Right forelimb (tissue), 1 donor: ENCODE measurements around the gene TMEM204.

ENCODE experiments used
- DNase-seq: peaks from one replicate; pipeline ENCODE4 v3.0.0-alpha.2; 2018

TMEM204 gene

DNA sequence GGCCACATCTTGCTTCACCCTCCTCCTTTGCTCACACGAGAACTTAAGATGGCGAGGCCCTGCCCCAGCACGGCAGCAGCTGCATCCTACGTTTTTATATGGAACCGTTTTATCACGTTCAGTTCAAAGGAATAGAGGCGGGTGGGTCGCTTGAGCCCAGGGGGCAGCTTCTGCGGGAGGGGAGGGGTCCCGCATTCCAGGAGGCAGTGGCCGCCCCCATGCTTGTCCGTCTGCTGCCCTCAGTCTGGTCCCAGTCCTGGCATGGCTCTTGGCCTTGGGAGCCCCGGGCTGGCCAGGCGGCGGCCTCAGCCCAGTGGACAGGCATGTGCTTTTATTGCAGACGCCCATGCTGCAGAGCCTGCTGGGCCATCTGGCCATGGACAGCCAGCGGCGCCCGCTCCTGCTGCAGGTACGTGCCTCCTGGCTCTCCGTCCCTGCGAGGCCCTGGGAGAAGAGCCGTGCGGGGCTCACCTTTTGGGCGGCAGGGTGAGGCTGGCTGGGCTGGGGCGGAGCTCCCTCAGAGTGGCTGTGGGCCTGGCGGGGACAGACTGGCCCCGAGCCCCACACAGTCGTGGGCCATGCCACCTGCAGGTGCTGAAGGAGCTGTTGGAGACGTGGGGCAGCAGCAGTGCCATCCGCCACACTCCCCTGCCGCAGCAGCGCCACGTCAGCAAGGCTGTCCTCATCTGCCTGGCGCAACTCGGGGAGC is 33.6 kb upstream of the TMEM204 start:
- DNase-seq: no peak

DNA sequence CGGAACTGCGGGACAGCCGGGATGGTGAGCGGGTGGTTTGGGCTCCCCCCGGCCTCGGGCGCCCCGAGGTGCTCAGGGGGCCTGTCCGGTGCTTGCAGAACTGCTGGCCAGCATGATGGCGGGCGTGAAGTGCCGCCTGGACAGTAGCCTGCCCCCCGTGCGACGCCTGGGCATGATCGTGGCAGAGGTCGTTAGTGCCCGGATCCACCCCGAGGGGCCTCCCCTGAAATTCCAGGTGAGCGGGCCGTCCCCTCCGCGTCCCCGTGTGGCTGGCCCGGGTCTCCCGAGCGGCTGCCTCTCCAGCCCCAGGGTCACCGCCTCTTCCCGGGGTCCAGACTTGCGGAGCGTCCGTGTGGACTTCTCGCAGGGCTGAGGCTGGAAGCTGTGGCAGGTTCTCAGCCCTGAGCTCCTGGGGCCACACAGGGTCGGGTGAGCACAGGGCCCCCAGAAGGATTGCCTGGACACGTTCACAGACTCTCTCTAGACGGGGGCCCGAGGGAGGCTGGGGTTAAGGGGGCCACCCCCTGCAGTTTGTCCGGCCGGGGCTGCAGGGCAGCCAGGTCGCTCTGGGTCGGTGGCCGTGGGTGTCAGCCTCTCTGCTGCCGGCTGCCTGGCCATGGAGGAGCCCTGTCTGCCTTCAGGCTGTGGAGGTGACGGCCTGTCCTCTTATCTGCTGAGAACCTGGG is 32.9 kb upstream of the TMEM204 start:
- no peak for DNase-seq

DNA sequence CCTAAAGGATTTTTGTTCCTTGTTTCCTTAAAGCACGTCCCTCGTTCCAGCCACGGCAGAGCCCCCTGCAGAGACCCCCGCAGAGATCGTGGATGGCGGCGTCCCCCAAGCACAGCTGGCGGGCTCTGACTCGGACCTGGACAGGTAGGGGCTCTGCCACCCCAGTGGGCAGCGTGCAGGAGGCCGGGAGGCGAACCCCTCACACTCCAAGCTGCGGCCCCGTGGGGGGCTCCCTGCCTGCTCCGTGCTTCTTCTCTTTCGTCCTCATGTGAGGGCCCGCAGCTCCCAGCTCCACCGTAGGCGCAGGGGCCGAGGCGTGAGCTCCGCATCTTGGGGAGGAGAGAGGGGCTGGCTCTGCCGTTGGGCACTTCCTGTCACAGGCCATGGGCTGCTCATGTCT is 31.8 kb upstream of the TMEM204 start:
- no peak for DNase-seq

DNA sequence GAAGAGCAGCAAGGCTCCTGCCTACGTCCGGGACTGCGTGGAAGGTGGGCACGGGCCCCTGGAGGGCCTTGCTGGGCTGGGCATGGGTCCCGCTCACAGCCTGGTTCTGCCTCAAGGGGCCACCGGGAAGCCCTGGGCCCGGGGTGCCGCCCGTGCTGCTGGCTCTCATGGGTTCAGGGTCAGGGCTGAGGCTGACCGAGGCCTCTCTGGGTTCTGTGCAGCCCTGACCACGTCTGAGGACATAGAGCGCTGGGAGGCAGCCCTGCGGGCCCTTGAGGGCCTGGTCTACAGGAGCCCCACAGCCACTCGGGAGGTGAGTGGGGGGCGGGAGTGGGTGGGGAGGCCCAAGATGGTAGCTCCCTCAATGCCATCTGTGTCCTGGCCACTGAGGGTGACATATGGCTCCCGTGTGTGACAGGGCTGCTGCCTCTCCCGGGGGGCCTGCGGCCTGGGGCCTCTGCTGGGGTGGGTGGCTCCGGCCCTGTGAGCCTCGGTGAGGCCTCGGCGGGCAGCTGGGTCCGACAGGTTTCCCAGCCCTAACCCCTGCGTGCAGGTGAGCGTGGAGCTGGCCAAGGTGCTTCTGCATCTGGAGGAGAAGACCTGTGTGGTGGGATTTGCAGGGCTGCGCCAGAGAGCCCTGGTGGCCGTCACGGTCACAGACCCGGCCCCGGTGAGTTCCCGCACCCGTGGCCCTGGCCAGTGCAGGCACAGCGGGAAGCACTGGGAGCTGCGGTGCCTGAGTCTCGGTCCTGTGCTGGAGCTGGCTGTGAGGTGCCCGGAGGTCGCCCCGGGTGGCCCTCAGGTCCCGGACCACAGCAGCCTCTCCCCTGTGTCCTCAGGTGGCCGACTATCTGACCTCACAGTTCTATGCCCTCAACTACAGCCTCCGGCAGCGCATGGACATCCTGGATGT is 31.1 kb upstream of the TMEM204 start:
- no peak for DNase-seq

DNA sequence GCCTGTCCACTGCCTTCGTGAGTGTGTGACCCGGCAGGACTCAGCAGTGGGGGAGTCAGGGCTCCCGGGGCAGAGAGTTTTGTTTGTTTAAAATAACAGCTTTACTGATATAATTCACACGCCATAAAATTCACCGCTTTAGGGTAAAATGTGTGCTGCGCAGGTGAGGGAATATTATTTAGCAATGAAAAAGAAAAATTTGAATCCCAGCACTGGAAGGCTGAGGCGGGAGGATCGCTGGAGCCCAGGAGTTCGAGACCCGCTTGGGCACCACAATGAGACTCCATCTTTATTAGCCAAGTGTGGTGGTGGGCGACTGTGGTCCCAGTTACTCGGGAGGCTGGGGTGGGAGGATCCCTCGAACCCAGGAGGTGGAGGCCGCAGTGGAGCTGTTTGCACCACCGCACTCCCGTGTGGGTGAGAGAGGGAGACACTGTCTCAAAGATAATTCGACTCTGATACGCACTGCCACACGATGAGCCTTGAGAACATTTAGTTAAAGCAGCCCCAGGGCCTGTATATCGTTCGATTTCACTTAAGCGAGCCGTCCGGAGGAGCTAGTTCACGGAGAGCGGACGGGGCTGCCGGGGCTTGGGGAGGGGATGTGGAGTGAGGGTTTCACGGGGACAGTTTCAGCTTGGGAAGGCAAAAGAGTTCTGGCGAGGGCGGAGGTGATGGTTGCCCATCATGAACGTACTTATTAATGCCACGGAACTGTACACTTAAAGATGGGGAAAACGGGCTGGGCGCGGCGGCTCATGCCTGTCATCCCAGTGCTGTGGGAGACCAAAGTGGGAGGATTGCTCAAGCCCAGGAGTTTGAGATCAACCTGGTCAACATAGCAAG is 30.1 kb upstream of the TMEM204 start:
- no peak for DNase-seq

DNA sequence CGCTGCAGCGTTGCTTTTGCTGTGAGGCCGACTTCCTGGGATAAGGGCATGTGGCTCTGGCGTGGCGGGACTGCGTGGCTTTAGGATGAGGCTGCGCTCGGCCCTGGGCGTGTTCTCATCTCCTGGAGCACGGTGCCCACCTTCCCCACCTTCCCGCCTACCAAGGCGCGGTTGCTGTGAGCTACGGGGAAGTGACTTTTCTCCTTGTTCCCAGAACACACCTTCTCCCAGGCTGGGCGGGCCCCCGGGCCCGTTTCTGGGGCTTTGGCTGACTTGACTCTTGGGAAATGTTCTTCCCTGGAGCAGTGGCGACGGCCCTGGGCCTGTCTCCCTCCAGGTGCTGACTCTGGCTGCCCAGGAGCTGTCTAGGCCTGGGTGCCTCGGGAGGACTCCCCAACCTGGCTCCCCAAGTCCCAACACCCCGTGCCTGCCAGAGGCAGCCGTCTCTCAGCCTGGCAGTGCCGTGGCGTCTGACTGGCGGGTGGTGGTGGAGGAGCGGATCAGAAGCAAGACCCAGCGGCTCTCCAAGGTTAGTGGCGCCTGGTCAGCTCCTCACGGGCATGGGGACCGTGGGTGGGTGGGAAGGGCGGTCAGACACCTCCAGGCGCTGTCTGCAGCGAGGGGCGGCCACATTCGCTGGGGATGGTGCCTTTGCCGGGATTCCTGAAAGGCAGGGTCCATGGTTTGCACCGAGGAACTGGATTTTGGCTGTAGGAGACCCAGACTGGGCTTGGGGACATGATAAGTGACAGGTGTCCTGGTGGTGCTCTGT is 28.2 kb upstream of the TMEM204 start:
- DNase-seq: no peak

DNA sequence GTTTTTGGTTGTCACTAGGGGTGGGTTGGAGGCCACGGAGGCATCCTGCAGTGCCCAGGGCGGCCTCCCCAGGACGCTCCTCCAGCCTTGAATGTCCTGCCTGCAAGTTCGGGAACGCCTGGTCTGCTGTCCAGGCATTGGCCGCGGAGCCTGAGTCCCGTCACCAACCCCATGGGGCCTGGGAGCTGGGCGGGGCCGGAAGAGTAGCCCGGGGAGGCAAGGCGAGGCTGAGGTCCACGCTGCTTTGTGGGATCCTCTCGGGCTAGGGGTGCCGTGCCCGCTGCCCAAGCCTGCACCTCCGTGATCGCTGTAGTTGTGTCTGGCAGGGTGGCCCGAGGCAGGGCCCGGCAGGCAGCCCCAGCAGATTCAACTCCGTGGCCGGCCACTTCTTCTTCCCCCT is 27.6 kb upstream of the TMEM204 start:
- no peak for DNase-seq

DNA sequence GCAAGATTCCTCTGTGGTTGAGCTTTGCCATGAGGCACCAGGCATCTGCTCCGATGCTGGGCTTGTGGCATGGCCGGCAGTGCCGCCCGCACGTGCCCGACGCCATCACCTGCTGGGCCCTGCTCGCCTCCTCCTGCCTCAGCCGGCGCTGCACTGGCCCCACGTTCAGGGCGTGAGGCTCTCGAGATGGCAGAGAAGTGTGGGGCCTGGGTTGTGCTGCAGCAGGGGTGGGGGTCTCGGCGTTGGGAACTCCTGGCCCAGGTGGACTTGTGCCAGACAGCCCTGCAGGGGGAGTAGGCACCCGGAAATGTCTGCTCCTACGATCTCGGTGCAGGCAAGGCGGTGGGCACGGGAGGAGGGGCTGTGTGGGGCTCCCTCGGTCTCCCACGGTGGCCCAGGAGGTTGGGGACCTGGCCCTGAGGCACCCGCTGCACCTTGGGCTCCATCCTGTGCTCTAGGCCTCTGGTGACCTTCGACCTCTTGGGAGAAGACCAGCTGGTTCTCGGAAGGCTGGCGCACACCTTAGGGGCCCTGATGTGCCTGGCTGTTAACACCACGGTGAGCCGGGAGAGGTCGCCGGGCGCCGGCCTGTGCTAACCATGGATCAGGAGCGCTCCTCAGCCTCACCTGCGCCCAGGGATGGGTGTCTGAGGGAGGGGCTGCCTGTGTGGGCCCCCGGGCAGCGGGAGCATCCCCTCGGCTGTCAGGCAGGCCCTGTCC is 26.8 kb upstream of the TMEM204 start:
- no peak for DNase-seq

DNA sequence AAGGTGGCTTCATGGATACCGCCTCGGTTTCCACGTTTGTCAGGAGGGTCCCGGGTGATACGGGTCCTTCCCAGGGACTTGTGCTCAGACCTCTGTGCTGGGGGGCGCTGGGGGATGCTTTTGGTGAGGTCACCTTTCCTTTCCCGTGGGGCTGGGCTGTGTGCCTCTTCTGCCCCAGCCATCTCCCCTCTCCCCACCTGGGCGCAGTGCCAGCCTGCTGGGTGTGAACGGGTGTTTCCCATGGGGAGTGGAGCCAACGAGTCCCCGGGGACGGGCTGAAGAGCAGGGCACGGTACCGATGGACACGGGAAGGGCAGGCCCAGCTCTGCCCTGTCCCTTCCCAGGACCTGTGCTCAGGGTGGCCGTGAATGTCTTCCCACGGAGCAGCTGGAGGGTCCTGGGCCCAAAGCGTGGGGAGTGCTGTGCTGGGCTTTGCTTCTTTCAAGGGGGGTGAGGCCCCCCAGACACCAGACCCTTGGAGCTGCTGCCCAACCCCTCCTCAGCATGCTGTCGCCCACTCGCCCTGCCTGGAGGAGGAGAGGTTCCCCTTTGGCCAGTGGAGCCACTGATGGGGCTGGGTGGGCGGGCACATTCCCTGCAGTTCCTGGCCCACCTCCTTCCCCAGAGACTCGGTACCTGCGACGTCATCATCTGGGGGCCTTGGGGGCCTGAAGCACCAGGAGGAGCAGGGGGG is 24.8 kb upstream of the TMEM204 start:
- DNase-seq: no peak

DNA sequence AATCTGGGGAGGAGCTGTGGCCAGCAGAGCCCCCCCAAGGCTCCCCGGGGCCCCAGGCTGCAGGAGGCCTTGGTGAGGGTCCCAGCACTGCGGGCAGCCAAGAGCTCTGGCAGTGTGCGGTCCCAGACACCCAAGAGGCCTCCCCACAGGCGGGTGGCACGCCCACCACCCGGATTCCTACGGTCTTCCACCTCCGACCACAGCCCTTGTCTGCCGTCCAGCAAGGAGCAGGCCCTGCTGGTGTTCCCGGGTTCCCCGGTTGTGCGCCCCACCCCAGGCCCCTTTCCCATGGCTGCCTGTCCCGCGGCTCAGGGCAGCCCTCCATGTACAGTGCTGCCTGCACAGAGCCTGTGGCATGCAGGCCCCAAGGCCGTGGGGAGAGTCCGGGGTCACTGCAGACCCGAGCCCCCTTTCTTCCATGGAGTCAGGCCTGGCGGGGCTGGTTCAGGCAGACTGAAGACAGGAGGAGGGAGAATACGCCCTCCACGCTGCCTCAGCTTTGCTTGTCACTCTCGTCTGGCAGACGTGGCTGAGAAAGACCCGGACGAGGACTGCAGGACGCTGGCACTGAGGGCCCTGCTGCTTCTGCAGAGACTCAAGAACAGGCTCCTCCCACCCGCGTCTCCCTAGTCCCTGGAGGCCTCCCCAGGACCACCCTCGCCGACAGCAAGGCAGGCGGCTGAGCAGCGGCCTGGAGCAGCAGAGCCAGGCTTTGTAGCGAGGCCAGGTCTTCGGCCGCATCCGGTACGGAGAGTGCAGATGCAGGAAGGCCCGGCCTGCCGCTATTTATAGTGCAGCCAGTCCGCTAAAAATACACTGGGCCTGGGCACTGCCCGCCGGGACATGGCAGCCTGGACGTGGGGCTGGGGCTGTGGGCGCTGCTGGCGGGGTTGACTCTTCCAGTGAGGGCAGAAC is 23.9 kb upstream of the TMEM204 start:
- DNase-seq: no peak

DNA sequence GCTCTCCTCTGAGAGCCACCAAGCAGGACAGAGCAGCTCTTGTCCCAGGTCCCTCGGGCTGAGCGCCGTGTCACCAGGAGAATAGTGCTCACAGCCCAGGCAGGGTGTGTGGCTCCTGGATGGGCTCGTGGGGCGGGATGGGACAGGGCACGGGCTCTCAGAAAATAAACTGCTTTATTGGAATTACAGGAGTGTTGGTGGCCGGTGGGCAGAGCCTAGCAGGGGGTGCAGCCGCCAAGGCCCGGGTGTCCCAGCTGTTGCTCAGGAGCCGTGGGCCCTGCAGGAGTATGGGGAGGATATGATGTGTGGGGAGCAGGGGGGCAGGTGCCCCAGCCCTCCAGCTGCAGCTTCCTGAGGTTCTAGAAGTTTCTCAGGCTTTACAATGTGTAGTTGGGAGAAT is 23.2 kb upstream of the TMEM204 start:
- no peak for DNase-seq

DNA sequence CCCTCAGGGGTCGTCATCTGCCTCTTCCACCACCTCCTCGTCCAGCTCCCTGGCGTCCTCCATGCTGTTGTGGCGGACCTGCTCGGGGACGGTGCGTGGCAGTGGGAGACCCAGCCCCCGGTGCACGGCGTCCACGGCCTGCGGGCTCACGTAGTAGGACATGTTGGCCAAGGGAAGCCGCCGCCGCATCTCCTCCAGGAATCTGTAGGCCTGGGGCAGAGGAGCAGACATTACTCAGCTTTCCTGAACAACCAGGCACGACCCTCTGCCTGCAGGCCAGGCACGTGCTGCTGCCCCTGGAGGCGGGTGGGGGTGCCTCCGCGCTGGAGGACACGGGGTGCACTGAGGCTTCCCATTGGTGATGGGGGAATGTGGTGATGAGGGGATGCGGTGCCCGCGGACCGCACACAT is 22.5 kb upstream of the TMEM204 start:
- DNase-seq: no peak

DNA sequence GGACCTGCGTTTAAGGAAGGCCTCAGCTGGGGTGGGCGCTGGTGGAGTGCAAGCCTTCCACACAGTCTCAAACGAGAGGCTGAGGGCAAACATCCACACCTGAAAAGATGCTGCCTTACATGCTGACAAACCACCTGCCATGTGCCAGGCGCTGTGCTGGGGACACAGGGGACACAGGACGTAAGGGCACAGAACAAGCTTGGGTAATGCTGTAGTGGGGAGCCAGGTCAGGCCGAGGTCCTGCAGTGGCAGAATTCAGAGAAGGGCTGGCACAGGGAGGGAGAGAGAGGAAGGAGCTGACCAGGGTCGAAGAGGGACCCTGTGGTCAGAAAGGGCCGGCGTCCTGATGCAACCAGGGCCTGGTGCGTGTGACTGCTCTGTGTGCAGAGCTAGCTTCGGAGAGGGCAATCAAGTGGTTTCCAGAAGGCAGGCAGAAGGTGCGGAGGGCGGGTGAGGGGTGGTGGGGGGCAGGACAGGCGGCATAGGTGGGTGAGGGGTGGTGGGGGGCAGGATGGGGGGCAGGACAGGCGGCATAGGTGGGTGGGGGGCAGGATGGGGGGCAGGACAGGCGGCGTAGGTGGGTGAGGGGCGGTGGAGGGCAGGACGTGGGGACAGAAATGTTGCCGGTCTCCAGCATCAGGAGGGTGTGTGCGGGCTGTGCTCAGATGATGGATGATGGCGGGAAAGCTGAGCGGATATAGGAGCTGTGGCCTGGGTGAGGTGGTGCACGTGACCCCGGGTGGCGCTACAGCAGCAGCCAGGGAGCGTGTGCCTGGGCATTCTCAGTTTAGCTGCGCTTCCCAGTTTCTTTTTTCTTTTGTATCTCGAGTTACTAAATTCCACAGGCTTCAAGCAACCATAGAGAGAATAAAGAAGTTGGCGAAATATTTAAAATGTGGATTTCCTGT is 21.6 kb upstream of the TMEM204 start:
- no peak for DNase-seq

DNA sequence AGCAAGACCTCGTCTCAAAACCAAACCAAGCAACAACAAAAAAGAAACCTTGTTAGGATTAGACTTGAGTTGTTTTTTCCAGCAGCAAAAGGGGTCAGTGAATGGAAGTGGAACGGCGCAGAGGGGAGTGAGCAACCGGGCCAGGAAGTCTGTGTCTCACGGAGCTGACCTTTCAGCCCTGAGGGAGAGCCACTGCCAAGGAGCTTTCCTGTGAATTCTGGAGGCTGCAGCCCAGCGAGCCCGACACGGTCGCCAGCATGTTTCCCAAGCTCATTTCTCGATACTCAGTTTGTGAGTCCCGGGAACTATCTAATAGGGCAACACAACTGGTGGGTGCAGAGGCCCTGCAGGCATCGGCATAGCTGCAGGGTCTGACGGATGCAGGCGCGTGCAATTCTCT is 20.7 kb upstream of the TMEM204 start:
- no peak for DNase-seq

DNA sequence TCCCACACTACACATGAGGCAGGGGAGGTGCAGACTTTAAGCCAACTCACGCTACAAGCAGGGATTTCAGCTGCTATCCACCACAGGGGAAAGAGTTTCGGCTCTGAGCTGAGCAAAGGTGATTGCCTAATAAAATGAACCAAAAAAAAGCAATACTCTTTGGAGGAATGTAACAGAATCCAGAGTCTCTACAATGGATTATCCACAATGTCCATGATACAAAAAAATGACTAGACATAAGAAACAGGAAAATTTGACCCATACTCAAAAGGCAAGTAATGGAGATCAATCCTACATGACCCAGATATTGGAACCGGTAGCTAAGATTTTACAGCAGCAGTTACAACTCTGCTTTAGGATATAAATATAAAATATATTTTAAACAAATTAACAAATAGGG is 19.0 kb upstream of the TMEM204 start:
- no peak for DNase-seq

DNA sequence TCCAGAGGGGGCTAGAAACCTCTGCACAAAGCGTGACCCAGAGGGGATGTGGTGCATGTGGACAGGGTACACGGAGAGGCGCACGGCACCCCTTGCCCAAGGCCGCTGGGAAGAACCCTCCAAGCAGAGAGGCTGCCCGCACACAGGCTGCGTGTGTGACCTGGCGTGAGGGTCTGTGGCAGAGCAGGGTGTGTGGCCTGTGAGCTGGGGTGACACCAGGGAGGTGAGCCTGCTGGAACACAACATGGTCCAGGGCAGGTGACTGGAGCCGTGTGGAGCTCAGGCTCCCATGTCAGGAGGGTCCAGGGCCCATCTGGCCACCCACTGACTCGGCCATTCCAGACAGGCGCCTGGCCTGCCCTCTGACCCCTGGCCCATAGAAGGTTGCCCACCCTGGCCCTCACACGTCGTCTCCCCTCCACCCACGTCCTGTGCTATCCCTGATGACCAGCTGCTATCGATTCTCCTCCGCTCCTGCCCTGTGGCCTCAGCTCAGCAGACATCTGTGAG is 14.8 kb upstream of the TMEM204 start:
- DNase-seq: no peak

DNA sequence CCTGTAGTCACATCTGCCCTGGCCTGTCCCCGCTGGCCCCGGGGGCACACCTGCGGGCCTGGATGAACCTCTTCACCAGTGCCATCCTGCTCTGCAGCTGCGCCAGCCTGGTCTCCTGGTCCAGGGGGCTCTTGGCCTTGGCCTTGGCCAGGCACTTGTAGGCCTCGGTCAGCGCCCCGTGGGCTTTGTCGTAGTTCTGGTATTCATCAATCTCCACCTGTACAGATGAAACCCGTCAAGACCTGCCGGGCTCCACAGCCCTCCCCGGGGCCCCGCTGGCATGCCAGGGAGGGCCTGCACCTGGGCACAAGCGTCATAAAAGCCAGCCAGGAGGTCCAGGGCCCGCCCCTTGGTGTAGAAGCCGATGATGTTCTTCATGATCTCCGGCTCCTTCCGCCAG is 13.6 kb upstream of the TMEM204 start:
- no peak for DNase-seq

DNA sequence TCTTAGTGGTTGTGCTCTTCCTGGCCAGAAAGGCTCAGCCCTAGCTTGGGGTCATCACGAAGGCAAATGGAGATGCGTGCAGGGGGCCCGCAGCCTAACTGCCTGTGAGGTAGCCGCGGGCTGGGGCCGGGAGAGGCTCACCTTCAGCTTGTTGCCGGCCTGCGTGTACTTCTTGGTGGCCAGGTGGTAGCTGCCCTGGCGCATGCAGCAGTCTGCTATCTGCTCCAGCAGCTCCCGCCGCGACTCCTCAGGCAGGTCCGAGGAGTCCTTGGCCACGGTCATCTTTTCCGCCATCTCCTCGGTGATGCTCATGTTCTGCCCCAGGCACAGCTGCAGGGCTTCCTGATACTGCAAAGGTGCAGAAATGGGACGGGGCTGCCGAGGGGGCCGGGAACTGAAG is 13.0 kb upstream of the TMEM204 start:
- no peak for DNase-seq
